ENCODE data around the gene SYCP2. TPM values are rescaled to one million over a fixed set of nuclear protein-coding genes. Genes with fewer than 3 reads are reported as not detected.

The SYCP2 gene
- polyA plus RNA-seq, 3 donors from 2014 or later: 1.3 to 2.3 (median 1.4) TPM

DNA sequence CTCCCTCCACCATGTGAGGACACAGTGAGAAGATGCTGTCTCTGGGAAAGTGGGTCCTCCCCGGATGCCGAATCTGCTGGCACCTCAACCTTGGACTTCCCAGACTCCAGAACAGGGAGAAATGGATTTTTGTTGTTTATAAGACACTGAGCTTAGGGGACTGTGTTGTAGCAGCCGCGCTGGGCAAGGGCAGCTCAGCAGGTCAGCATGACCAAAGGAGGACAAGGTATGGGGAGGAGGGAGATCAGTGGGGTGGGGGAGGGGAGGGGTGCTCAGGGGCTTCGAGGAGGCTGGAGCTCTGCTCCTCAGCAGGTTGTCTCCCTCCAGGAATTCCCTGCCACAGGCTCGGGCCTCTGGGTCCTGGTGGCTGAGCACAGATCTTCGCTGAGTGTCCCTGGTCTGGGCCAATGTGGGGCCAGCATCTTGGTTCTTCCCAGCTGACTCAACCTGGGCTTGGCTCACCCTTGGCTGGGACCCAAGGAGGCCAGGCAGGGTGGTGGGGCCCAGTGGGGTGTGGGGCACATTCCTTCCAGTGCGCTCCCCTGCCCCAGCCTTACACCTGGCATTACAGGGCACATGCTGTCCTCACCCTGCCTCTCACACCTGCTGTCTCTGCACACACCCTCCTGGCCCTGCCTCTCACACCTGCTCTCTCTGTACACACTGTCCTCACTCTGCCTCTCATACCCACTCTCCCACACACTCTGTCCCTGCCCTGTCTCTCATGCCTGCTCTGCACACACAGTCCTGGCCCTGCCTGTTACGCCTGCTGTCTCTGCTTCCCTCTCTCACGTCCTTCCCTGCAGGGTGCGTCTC lies 107.3 kb downstream of the SYCP2 start:
- no peaks in the 10 kb centered on the region for H3K36me3 Mint-ChIP-seq
- peaks cover 0 to 15% (median 3%) of the 10 kb centered on the region in 3 donors for H3K27me3 Mint-ChIP-seq (ENCODE audit: low read depth in 3 of 3)
- no peaks in the 10 kb centered on the region for H3K4me1 Mint-ChIP-seq
- H3K9me3 Mint-ChIP-seq: no peaks in the 10 kb centered on the region
- H3K27ac Mint-ChIP-seq: no peak overlapping the region
- H3K4me3 Mint-ChIP-seq: no peak overlapping the region
- DNase-seq: no peak

DNA sequence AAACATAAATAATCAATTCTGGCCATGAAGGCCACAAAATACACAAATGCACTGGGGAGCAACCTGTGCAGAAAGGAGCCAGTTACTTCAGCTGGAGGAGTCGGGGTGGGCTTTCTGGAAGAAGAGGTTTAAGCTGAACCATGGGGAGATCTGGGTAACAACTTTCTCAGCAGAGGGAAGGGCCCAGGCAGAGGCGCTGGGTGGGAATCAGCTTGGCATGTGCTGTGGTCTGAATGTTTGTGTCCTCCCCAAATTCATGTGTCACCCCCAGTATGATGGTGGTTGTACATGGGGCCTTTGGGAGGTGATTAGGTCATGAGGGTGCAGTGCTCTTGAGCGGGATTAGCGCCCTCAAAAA lies 107.9 kb downstream of the SYCP2 start:
- Mint-ChIP-seq H3K4me3 (no peak overlapping the region), H3K36me3 (no peaks in the 10 kb centered on the region), H3K27ac (no peak overlapping the region), H3K4me1 (no peaks in the 10 kb centered on the region), H3K27me3 (ENCODE audit: low read depth in 3 of 3) (peaks cover 0 to 15% (median 3%) of the 10 kb centered on the region in 3 donors), H3K9me3 (no peaks in the 10 kb centered on the region)
- DNase-seq: no peak

DNA sequence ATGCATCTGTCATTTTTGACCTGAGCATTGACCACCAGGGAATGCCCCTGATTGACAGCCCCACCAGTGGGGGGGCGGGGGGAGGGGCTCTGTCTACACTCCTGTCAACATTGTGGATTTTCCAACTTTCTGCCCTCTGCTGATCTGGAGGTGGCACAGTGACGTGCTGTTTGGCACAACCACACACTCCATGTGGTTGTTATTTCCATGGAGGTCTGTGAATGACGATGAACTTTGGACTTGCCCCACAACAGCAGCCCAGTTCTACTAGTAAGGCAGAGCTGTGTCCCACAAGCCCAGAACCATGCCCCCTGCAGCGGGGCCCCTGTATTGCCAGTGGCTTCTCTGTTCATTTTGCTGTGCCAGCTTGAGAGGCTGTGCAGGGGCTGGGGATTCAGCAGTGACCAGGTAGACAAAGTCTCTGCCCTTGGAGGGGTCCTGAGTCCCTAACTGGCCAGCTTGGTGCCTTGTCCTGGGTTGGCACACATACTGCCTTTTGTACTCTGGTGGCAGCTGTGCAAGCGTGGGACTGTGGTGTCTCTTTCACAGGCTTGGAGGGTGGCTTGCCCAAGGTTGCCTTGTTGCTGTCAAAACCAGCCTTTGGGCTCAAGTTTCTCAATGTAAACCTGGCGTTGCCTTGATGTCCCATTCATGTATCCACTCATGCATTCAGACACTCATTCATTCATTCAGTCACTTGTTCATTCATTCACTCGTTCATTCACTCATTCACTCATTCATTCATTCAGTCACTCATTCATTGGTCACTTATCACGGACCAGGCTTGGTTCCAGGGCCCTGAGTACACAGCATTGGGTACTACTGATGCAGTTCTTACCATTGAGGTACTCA lies 108.5 kb downstream of the SYCP2 start:
- Mint-ChIP-seq H3K27me3 (ENCODE audit: low read depth in 3 of 3) (peaks cover 0 to 15% (median 3%) of the 10 kb centered on the region in 3 donors), H3K27ac (no peak overlapping the region), H3K4me1 (no peaks in the 10 kb centered on the region), H3K36me3 (no peaks in the 10 kb centered on the region), H3K4me3 (no peak overlapping the region), H3K9me3 (no peaks in the 10 kb centered on the region)
- DNase-seq: no peak

- no peaks in the 10 kb centered on the region for H3K36me3 Mint-ChIP-seq
Observed at GRCh38 chr20:59823491-59824259, 109.8 kb downstream of the SYCP2 start.

GRCh38 chr20:59823030-59823423 lies 110.4 kb downstream of the SYCP2 start:
- Mint-ChIP-seq H3K4me3 (no peak overlapping the region), H3K27ac (no peak overlapping the region), H3K4me1 (no peaks in the 10 kb centered on the region), H3K36me3 (no peaks in the 10 kb centered on the region), H3K27me3 (ENCODE audit: low read depth in 3 of 3) (peaks cover 0 to 10% (median 4%) of the 10 kb centered on the region in 3 donors), H3K9me3 (no peaks in the 10 kb centered on the region)
- no peak for DNase-seq

More at GRCh38 chr20:59823491-59824259, 109.8 kb downstream of the SYCP2 start:
- no peaks in the 10 kb centered on the region for H3K4me1 Mint-ChIP-seq
- no peak for DNase-seq
- H3K27me3 Mint-ChIP-seq (ENCODE audit: low read depth in 3 of 3): peaks cover 0 to 15% (median 3%) of the 10 kb centered on the region in 3 donors
- H3K9me3 Mint-ChIP-seq: no peaks in the 10 kb centered on the region
- H3K27ac Mint-ChIP-seq: no peak overlapping the region
- H3K4me3 Mint-ChIP-seq: no peak overlapping the region

DNA sequence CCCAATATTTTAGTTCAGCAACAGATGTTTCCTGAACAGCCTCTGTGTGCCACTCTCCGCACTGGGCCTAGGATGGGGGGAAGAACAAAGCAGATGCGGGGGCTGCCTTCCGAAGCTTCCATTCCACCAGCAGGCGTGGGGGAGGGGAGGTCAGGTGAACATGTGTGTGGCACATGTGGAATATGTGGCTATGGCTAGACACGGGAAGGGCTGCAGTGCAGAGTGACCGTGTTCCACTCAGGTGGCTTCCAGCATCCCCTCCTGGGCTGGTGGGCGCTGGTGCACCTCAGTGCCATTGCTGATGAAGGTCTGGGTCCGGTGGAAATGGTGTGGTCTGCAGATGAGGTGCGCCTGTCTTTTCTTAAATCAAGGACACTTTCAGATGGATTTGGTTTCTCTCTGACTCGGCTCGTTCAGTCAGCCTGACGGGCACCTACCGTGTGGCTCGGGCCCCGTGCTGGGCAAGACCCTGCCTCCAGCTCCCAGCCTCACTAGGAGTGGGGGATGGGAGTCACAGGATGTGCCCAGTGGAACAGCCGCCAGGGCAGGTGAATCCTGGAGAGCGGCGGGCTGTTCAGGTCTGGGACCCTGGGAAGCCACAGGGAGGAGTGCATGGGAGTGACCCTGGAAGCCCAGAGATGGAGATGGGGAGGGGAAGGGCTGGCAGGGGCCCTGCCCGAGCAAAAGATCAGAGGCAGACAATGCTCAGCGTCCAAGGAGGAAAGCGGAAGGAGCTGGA lies 111.0 kb downstream of the SYCP2 start:
- DNase-seq: no peak
- H3K27me3 Mint-ChIP-seq (ENCODE audit: low read depth in 3 of 3): peaks cover 0 to 12% (median 4%) of the 10 kb centered on the region in 3 donors
- no peaks in the 10 kb centered on the region for H3K9me3 Mint-ChIP-seq
- no peak overlapping the region for H3K27ac Mint-ChIP-seq
- H3K4me3 Mint-ChIP-seq: no peak overlapping the region
- H3K36me3 Mint-ChIP-seq: no peaks in the 10 kb centered on the region
- H3K4me1 Mint-ChIP-seq: no peaks in the 10 kb centered on the region

DNA sequence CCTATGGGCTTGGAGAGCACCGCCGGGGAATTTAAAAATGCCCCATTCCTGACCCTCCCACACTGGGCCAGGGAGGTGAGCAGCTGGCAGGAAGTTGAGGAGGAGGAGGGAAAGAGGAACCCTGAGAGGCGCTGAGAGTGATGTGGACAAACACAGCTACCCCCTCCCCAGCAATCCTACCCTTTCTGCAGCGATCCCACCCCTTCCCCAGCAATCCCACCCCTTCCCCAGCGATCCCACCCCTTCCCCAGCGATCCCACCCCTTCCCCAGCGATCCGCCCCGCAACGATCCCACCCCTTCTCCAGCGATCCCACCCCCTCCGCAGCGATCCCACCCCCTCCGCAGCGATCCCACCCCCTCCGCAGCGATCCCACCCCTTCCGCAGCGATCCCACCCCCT lies 111.6 kb downstream of the SYCP2 start:
- Mint-ChIP-seq H3K4me3 (no peak overlapping the region), H3K9me3 (no peaks in the 10 kb centered on the region)

GRCh38 chr20:59821201-59821600 lies 112.2 kb downstream of the SYCP2 start:
- Mint-ChIP-seq H3K27ac (no peak overlapping the region), H3K36me3 (no peaks in the 10 kb centered on the region), H3K27me3 (ENCODE audit: low read depth in 3 of 3) (peaks cover 0 to 7% (median 4%) of the 10 kb centered on the region in 3 donors), H3K4me3 (no peak overlapping the region), H3K4me1 (no peaks in the 10 kb centered on the region), H3K9me3 (no peaks in the 10 kb centered on the region)
- DNase-seq: no peak

More for the DNA sequence above, 111.6 kb downstream of the SYCP2 start:
- no peaks in the 10 kb centered on the region for H3K4me1 Mint-ChIP-seq
- H3K27ac Mint-ChIP-seq: no peak overlapping the region
- no peak for DNase-seq
- peaks cover 0 to 7% (median 4%) of the 10 kb centered on the region in 3 donors for H3K27me3 Mint-ChIP-seq (ENCODE audit: low read depth in 3 of 3)
- H3K36me3 Mint-ChIP-seq: no peaks in the 10 kb centered on the region

DNA sequence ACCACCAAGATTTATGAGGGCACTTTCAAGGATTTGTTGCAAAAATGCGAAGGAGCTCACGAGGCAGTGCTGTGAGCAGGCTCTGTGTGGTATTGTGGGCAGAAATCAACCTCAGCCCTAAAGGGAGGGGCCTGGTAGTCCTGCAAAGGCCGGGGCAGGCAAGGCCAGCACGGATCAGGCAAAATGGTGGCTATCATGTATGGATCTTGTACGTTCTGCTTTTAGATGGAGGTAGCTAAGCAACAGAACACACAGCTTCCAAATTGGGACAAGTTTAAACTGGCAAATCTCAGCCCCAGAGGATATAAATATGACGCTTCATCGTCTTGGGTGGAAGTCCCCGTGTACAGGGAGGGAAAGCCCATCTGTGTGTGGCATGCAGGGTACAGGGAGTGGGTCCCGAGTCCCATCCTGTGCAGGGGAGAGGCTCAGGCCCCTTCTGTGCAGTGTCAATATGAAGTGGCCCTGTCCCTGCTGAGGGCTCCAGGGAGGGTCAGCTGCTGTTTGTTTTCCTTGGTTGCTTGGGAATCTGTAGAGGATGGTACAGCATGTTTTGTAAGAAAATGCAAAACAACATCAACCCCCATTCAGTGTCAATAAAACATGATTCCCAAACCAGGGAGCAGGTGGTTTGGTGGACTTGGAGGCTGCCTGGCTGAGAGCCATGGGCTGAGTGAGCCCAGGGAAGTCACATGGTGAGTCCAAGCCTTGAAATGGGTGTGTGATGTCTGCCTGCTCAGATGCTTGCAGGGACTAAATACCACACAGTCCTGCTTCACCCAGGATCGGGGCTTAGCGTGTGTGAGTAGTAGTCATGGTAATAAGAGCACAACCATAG lies 113.0 kb downstream of the SYCP2 start:
- no peak for DNase-seq
- Mint-ChIP-seq H3K36me3 (no peaks in the 10 kb centered on the region), H3K9me3 (no peaks in the 10 kb centered on the region), H3K27ac (no peak overlapping the region), H3K4me3 (no peak overlapping the region), H3K27me3 (ENCODE audit: low read depth in 3 of 3) (peaks cover 0 to 6% (median 3%) of the 10 kb centered on the region in 3 donors), H3K4me1 (no peaks in the 10 kb centered on the region)

- Mint-ChIP-seq H3K4me1 (no peaks in the 10 kb centered on the region), H3K4me3 (no peak overlapping the region)
- DNase-seq: no peak
Observed at GRCh38 chr20:59819496-59820203, 113.8 kb downstream of the SYCP2 start.

DNA sequence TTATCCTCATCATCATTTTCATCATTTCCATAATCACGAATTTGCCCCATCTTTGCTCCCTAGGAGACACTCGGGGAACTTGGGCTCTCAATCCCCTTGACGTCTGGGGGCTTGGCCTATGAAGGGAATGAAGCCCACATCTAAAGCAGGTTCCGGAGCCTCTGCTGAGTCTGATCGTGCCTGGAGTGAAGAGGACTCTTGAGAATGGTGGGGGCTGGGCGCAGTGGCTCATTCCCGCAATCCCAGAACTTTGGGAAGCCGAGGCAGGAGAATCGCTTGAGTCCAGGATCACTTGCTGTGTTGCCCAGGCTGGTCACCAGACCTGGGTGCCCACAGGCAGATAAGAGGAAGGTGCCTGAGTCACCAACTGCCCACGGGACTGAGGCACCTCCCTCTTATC lies 114.5 kb downstream of the SYCP2 start:
- Mint-ChIP-seq H3K4me3 (no peak overlapping the region), H3K27ac (no peak overlapping the region), H3K9me3 (no peaks in the 10 kb centered on the region), H3K36me3 (no peaks in the 10 kb centered on the region), H3K27me3 (ENCODE audit: low read depth in 3 of 3) (peaks cover under 1 to 4% (median 3%) of the 10 kb centered on the region in 3 donors), H3K4me1 (no peaks in the 10 kb centered on the region)
- no peak for DNase-seq

More at GRCh38 chr20:59819496-59820203, 113.8 kb downstream of the SYCP2 start:
- peaks cover 0 to 4% (median 3%) of the 10 kb centered on the region in 3 donors for H3K27me3 Mint-ChIP-seq (ENCODE audit: low read depth in 3 of 3)
- no peak overlapping the region for H3K27ac Mint-ChIP-seq
- no peaks in the 10 kb centered on the region for H3K9me3 Mint-ChIP-seq
- no peaks in the 10 kb centered on the region for H3K36me3 Mint-ChIP-seq

Data from immature natural killer cell (primary cell).